Ishikawa (cell line): ENCODE data around the gene ZFP1.

Source experiments
- CEBPB ChIP-seq: IDR thresholded peaks from 2 replicates; pipeline ENCODE4 v1.6.1; 2012
- CREB1 ChIP-seq: IDR thresholded peaks from 2 replicates; pipeline ENCODE4 v1.6.1; 2012; ENCODE audit warnings: low read depth
- EGR1 ChIP-seq: IDR thresholded peaks from 2 replicates; pipeline ENCODE4 v1.6.1; 2012
- EP300 ChIP-seq: IDR thresholded peaks from 2 replicates; pipeline ENCODE4 v1.6.1; 2012; ENCODE audit warnings: borderline replicate concordance
- FOXM1 ChIP-seq: IDR thresholded peaks from 2 replicates; pipeline ENCODE4 v1.6.1; 2012; ENCODE audit warnings: low read depth, borderline replicate concordance
- NFIC ChIP-seq: IDR thresholded peaks from 2 replicates; pipeline ENCODE4 v1.6.1; 2012
- RAD21 ChIP-seq: IDR thresholded peaks from 2 replicates; pipeline ENCODE4 v1.6.1; 2012; ENCODE audit warnings: low read depth
- TAF1 ChIP-seq: IDR thresholded peaks from 2 replicates; pipeline ENCODE4 v1.6.1; 2012; ENCODE audit warnings: low read depth, mild to moderate bottlenecking
- TCF12 ChIP-seq: IDR thresholded peaks from 2 replicates; pipeline ENCODE4 v1.6.1; 2012; ENCODE audit warnings: low read depth
- TEAD4 ChIP-seq: IDR thresholded peaks from 2 replicates; pipeline ENCODE4 v1.6.1; 2012
- YY1 ChIP-seq: IDR thresholded peaks from 2 replicates; pipeline ENCODE4 v1.6.1; 2012; ENCODE audit warnings: low read depth
- ZBTB7A ChIP-seq: IDR thresholded peaks from 2 replicates; pipeline ENCODE4 v1.6.1; 2012; ENCODE audit warnings: low read depth
- TF ChIP-seq, protein P1 (sequence below): IDR thresholded peaks from 2 replicates; pipeline ENCODE4 v1.6.1; 2012
- TF ChIP-seq, protein P2 (sequence below): IDR thresholded peaks from 2 replicates; pipeline ENCODE4 v1.6.1; 2012; ENCODE audit warnings: low read depth, mild to moderate bottlenecking
- TF ChIP-seq, protein P3 (sequence below): IDR thresholded peaks from 2 replicates; pipeline ENCODE4 v1.6.1; 2012

ZFP1 gene

DNA sequence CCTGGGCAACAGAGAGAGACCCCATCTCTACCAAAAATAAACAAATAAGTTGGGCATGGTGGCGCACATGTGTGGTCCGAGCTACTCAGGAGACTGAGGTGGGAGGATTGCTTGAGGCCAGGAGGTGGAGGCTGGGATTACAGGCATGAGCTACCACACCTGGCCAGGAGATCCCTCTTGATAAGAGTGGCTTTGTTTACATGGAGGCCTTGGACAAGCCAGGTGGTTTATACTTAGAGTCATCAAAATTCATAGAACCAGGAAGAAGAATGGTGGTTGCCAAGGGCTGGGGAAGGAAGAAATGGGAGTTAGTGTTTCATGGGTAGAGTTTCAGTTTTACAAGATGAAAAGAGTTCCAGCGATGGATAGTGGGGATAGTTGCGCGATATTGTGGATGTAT is 8.8 kb upstream of the ZFP1 start:
- TF ChIP-seq YY1 (no peak), CREB1 (no peak), TCF12 (no peak), RAD21 (no peak), TAF1 (no peak), NFIC (no peak), CEBPB (no peak), EP300 (no peak), ZBTB7A (no peak), EGR1 (no peak), TEAD4 (no peak)
- TF ChIP-seq, protein P1, sequence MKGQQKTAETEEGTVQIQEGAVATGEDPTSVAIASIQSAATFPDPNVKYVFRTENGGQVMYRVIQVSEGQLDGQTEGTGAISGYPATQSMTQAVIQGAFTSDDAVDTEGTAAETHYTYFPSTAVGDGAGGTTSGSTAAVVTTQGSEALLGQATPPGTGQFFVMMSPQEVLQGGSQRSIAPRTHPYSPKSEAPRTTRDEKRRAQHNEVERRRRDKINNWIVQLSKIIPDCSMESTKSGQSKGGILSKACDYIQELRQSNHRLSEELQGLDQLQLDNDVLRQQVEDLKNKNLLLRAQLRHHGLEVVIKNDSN = no peak
- TF ChIP-seq, protein P2, sequence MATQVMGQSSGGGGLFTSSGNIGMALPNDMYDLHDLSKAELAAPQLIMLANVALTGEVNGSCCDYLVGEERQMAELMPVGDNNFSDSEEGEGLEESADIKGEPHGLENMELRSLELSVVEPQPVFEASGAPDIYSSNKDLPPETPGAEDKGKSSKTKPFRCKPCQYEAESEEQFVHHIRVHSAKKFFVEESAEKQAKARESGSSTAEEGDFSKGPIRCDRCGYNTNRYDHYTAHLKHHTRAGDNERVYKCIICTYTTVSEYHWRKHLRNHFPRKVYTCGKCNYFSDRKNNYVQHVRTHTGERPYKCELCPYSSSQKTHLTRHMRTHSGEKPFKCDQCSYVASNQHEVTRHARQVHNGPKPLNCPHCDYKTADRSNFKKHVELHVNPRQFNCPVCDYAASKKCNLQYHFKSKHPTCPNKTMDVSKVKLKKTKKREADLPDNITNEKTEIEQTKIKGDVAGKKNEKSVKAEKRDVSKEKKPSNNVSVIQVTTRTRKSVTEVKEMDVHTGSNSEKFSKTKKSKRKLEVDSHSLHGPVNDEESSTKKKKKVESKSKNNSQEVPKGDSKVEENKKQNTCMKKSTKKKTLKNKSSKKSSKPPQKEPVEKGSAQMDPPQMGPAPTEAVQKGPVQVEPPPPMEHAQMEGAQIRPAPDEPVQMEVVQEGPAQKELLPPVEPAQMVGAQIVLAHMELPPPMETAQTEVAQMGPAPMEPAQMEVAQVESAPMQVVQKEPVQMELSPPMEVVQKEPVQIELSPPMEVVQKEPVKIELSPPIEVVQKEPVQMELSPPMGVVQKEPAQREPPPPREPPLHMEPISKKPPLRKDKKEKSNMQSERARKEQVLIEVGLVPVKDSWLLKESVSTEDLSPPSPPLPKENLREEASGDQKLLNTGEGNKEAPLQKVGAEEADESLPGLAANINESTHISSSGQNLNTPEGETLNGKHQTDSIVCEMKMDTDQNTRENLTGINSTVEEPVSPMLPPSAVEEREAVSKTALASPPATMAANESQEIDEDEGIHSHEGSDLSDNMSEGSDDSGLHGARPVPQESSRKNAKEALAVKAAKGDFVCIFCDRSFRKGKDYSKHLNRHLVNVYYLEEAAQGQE = no peak
- TF ChIP-seq, protein P3, sequence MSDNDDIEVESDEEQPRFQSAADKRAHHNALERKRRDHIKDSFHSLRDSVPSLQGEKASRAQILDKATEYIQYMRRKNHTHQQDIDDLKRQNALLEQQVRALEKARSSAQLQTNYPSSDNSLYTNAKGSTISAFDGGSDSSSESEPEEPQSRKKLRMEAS = no peak

DNA sequence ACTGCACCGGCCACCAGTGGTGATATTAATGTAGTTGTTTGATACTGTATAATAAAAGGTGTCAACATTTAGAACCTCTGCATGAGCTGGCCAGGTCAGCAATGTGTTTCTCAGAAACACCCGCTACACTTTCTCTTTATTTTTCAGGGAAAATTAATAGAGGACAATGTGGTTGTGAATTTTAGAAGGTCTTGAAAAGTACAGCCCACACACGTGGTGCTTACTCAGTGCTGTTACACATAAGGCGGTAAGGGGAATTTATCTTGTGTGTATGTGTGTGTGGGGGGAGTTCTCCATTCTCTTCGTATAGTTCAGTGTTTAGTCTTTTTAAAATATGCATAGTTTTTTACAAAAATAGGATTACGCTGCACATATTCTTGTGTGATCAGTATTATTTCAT is 4.4 kb upstream of the ZFP1 start:
- TF ChIP-seq EGR1 (no peak), TEAD4 (no peak), TAF1 (no peak), CEBPB (no peak), FOXM1 (no peak), CREB1 (no peak), NFIC (no peak), TCF12 (no peak), ZBTB7A (no peak), EP300 (no peak), RAD21 (no peak), YY1 (no peak)
- TF ChIP-seq, protein P2 = no peak
- TF ChIP-seq, protein P1 = no peak
- TF ChIP-seq, protein P3 = no peak

DNA sequence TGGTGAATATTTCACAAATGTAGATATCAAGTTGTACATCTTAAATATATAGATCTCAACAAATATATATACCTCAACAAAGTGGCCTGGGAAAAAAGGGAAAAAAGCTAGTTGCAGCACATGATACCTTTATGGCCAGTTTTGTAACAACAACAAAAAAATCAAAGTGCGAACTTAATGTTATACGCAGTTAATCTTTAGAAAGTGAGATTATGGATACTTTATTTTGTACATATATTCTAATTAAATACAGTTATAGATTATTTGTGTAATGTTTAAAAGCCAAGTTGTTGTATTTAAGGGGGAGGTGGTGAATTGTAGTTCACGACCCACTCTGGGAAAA is 385 bp upstream of the ZFP1 start:
- TF ChIP-seq, protein P3 = no peak
- no peak for TF ChIP-seq TCF12
- TF ChIP-seq FOXM1 = no peak
- no peak for TF ChIP-seq EP300

DNA sequence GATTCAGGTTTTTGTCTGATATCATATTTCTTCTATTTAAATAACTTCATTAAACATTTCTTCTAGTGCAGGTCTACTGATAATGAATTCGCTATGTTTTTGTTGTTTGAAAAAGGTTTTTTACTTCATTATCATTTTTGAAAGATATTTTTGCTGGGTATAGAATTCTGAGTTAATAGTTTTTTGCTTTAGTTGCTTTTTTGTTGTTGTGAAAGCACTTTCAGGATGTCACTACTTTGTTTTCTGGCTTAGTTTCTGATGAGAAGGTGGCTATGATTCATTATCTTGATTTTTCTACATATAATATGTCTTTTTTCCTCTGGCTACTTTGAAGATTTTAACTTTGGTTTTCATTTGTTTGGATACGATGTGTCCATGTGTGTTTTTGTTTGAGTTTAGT is 3.5 kb downstream of the ZFP1 start:
- TF ChIP-seq FOXM1 (no peak), RAD21 (no peak), ZBTB7A (no peak), CEBPB (no peak), CREB1 (no peak), EGR1 (no peak)
- TF ChIP-seq, protein P2 = no peak
- TF ChIP-seq, protein P1 = no peak

DNA sequence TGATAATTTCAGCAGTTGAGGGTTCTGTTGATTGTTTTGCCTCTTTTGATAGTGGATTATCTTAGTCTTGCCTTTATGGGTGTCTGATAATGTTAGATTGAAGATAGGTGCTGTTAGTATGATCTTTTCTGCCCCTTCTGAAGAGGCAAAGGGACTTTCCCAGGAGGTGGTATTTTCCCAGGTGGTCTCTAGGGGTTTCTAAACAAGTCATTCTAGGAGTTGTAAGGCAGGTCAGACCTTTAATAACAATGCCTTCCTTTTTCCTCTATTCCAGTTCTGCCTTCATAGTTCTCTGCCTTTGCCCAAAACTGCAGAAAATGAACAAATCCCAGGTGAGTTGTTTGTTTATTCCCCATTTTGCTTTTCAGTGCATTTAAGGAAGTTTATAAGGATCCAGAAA is 4.3 kb downstream of the ZFP1 start:
- TF ChIP-seq TCF12 (no peak), NFIC (no peak)

DNA sequence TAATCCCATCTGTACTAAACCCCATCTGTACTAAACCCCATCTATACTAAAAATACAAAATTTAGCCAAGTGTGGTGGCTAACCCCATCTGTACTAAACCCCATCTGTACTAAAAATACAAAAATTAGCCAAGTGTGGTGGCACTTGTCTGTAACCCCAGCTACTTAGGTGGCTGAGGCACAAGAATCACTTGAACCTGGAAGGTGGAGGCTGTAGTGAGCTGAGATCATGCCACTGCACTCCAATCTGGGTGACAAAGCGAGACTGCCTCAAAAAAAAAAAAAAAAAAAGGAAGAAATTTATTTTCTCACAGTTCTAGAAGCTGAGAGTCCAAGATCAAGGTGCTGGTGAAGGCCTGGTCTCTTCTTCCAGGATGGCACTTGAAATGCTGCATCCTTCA is 12.1 kb downstream of the ZFP1 start:
- TF ChIP-seq CREB1 (no peak), TEAD4 (no peak), EGR1 (no peak), FOXM1 (no peak), TAF1 (no peak), EP300 (no peak), TCF12 (no peak), RAD21 (no peak), ZBTB7A (no peak)
- TF ChIP-seq, protein P3 = no peak
- TF ChIP-seq, protein P2 = no peak
